ENCODE measurements around the gene ABCC11. TPM values are rescaled to one million over a fixed set of nuclear protein-coding genes. Genes with fewer than 3 reads are reported as not detected.

The ABCC11 gene
- total RNA-seq, 1 donor, result 0.43 TPM

DNA sequence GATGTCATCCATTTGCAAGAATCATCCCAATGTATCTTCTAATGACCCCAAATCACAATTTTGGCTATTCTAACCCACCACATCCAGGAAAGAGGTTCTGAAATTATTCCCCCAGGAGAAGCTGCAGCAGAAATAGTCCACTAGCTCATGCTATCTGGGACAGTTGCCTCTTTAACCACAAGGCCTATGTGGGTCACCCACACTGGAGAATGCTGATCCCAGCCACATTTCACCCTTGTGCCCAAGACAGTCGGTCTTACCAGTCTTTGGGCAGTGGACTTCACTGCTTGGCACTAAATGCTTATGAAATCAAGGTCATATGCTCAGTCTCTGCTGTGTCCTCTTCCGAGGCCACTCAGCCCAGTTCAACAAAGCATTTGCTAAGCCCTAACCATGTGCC, 118.6 kb downstream of the ABCC11 start:
- DNase-seq (ENCODE audit: low read depth), result no peak
- TF ChIP-seq, protein P1, sequence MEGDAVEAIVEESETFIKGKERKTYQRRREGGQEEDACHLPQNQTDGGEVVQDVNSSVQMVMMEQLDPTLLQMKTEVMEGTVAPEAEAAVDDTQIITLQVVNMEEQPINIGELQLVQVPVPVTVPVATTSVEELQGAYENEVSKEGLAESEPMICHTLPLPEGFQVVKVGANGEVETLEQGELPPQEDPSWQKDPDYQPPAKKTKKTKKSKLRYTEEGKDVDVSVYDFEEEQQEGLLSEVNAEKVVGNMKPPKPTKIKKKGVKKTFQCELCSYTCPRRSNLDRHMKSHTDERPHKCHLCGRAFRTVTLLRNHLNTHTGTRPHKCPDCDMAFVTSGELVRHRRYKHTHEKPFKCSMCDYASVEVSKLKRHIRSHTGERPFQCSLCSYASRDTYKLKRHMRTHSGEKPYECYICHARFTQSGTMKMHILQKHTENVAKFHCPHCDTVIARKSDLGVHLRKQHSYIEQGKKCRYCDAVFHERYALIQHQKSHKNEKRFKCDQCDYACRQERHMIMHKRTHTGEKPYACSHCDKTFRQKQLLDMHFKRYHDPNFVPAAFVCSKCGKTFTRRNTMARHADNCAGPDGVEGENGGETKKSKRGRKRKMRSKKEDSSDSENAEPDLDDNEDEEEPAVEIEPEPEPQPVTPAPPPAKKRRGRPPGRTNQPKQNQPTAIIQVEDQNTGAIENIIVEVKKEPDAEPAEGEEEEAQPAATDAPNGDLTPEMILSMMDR (IDR thresholded peaks at IDR 0.05; ENCODE audit: insufficient read depth, low read depth, low read length), result no peak
- H3K4me3 ChIP-seq (ENCODE audit: low read depth, low read length), result no peak overlapping the region

DNA sequence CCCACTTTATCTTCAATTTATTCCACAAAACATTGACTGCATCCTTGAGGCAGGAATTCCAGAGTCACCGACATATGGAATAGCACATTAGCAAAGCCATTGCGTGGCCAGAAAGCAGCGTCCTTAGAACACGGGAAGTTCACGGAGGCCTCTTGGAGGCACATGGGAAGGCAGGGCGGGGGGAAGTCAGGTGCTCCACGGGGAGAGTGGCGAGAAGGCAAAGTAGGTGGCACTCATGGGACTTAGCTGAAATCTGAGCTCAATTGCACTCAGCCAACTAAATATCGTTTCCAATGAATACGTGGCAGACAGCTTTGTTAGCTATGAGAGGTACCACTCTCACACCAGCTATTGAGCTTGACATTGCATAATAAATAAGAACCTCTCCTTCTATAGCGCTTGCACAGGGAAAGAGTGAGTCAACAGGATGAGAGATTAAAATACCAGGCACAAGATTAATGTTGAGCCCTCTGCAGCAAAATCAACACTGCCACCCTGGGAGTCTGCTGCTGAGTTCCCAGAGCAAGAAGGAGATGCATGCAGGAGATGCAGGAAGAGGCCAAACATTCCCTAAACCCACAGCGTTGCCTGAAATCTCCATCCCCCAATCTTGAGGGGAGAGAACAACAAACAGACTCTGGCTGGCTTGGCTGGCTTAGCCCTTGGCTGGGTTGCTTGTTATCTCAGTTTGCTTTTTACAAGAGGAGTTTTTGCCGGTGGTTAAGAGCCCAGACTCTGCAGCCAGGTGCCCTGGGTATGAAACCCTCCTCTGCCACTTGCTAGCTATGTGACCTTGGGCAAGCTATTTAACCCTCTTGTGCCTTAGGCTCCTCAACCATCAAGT, 120.3 kb downstream of the ABCC11 start:
- DNase-seq (ENCODE audit: low read depth), result peak; percentile 99
- no peak overlapping the region for H3K4me3 ChIP-seq (ENCODE audit: low read depth, low read length)
- TF ChIP-seq, protein P1 (IDR thresholded peaks at IDR 0.05; ENCODE audit: insufficient read depth, low read depth, low read length), result no peak

DNA sequence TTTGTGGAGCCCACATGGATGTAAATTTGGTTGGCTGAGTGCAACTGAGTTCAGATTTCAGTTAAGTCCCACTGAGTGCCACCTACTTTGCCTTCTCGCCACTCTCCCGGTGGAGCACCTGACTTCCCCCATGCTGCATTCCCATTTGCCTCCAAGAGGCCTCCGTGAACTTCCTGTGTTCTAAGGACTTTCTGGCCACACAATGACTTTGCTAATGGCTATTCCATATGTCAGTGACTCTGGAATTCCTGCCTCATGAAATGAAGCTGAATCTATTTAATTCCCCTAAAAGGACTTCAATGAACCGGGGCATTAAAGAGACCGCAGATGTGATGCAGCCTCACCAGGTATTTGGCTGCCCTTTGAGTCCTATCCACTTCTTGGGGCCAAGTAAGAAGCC, 121.5 kb downstream of the ABCC11 start:
- TF ChIP-seq, protein P1 (IDR thresholded peaks at IDR 0.05; ENCODE audit: insufficient read depth, low read depth, low read length), result no peak
- no peak overlapping the region for H3K4me3 ChIP-seq (ENCODE audit: low read depth, low read length)
- no peak for DNase-seq (ENCODE audit: low read depth)

DNA sequence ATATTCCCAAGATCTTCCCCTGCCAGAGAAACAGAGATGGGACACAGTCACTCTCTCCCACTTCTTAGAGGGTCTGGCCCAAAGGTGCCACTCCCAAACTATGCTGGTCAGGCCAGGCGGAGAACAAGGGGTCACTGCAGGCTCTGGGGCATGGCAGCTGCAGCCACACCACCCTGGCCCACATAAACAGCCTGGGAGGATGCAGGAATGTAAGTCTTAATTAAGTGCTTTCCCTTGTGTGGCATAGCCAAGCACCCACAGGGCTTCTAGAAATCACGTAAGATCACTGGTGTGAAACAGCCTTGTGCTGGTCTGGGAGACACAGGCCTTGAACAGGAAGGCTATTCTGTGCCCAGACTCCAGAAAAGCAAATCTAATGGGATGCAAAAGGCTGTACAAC, 123.1 kb downstream of the ABCC11 start:
- no peak for DNase-seq (ENCODE audit: low read depth)
- TF ChIP-seq, protein P1 (IDR thresholded peaks at IDR 0.05; ENCODE audit: insufficient read depth, low read depth, low read length), result no peak
- no peak overlapping the region for H3K4me3 ChIP-seq (ENCODE audit: low read depth, low read length)

DNA sequence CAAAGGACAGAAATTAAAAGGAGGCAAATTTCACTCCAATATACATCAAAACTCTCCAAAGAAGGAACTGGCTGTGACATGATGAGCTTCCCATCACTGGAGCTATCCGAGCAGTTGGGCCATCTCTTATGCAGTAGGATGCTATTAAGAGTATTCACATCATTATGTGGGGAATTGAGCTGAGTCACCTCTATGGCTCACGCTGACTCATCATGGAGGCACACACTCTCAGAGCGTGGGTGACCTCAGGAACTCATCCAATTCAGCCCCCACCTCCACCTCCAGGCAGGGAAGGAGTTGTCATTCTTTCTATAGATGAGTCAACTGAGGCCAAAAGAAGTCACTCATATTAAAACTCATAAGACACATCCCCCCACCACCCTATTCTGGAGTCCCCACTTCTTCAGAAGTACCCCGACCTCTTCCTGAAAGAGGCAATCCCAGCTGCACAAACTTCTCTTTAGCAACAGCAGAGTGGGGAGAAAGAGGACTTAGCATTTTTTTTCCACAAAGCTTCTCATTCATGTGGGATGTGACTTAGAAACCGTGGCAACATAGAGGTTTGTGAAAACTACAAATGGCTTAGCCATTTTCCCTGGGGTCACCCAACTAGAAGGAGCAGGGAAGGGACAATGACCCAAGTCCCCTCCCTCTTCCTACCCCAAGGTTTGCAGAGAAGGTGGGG, 124.1 kb downstream of the ABCC11 start:
- TF ChIP-seq, protein P1 (IDR thresholded peaks at IDR 0.05; ENCODE audit: insufficient read depth, low read depth, low read length), result no peak
- peak; percentile 89 for DNase-seq (ENCODE audit: low read depth)
- H3K4me3 ChIP-seq (ENCODE audit: low read depth, low read length), result no peak overlapping the region

DNA sequence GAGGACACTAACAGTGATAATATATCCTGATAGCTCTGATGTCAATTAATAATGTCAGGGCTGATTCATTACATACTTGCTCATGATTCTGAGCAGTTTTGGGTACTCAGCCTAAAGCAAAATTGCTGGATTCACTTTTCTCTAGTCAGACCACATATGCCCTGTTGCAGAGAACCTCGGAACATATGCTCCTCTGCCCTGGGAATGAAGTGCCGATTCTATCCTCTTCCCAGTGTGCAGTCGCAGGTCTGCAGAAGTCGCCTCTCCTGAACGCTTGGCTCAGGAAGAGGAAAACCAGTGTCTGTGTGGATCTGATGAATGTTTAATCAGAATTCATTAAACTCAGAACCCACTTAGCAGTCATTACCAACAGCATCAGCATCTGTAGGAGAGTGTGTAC, 126.1 kb downstream of the ABCC11 start:
- no peak for DNase-seq (ENCODE audit: low read depth)
- TF ChIP-seq, protein P1 (IDR thresholded peaks at IDR 0.05; ENCODE audit: insufficient read depth, low read depth, low read length), result no peak
- H3K4me3 ChIP-seq (ENCODE audit: low read depth, low read length), result no peak overlapping the region

All from fibroblast of villous mesenchyme (primary cell).